ENCODE data around the gene ETS2.
A peak's percentile ranks its signal among the peaks of the same experiment; 100 is the strongest.

ETS2 gene

GRCh38 chr21:38839328-38840286 is 33.9 kb downstream of the ETS2 start:
- TF ChIP-seq, protein P1, sequence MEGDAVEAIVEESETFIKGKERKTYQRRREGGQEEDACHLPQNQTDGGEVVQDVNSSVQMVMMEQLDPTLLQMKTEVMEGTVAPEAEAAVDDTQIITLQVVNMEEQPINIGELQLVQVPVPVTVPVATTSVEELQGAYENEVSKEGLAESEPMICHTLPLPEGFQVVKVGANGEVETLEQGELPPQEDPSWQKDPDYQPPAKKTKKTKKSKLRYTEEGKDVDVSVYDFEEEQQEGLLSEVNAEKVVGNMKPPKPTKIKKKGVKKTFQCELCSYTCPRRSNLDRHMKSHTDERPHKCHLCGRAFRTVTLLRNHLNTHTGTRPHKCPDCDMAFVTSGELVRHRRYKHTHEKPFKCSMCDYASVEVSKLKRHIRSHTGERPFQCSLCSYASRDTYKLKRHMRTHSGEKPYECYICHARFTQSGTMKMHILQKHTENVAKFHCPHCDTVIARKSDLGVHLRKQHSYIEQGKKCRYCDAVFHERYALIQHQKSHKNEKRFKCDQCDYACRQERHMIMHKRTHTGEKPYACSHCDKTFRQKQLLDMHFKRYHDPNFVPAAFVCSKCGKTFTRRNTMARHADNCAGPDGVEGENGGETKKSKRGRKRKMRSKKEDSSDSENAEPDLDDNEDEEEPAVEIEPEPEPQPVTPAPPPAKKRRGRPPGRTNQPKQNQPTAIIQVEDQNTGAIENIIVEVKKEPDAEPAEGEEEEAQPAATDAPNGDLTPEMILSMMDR (IDR thresholded peaks at IDR 0.05; ENCODE audit: poor library complexity, severe bottlenecking) = no peak
- Histone ChIP-seq H3K27me3 (ENCODE audit: insufficient read depth, poor library complexity, severe bottlenecking) (no peaks in the 10 kb centered on the region), H3K9me3 (ENCODE audit: severe bottlenecking) (no peaks in the 10 kb centered on the region), H3K27ac (ENCODE audit: poor library complexity, severe bottlenecking) (peak overlapping the region; percentile 98), H3K4me1 (ENCODE audit: insufficient read depth, poor library complexity, severe bottlenecking) (peaks cover 36% of the 10 kb centered on the region), H3K4me3 (ENCODE audit: severe bottlenecking) (no peak overlapping the region), H3K36me3 (ENCODE audit: low read depth) (no peaks in the 10 kb centered on the region)
- ATAC-seq (ENCODE audit: low read depth) (peak; percentile 93), DNase-seq (ENCODE audit: low spot score) (no peak)

- Histone ChIP-seq H3K27me3 (ENCODE audit: insufficient read depth, poor library complexity, severe bottlenecking) (no peaks in the 10 kb centered on the region), H3K9me3 (ENCODE audit: severe bottlenecking) (no peaks in the 10 kb centered on the region), H3K36me3 (ENCODE audit: low read depth) (no peaks in the 10 kb centered on the region), H3K27ac (ENCODE audit: poor library complexity, severe bottlenecking) (peak overlapping the region; percentile 98), H3K4me3 (ENCODE audit: severe bottlenecking) (no peak overlapping the region), H3K4me1 (ENCODE audit: insufficient read depth, poor library complexity, severe bottlenecking) (peaks cover 36% of the 10 kb centered on the region)
- TF ChIP-seq, protein P1 (IDR thresholded peaks at IDR 0.05; ENCODE audit: poor library complexity, severe bottlenecking) = no peak
- no peak for ATAC-seq (ENCODE audit: low read depth)
- no peak for DNase-seq (ENCODE audit: low spot score)
These were observed 34.9 kb downstream of the ETS2 start for GRCh38 chr21:38840456-38841300.

DNA sequence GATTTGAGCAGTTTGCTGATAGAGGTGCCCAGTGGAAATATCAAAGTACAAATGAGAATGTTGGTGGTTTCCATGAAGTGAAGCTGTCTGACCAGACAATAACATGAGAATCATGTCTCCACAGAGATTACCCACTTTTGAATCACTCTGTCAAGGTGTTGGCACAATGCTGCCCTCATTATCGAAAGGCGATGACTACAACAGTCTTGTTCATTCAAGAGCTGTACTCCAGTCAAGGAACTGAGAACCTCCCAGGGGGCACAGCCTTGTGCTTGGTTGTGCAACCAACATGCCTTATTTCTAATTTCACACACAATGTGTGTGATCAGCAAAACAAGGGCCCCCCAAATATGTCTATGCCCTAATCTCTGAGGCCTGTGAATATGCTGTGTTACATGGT is 35.7 kb downstream of the ETS2 start:
- H3K4me3 ChIP-seq (ENCODE audit: severe bottlenecking) = no peak overlapping the region
- DNase-seq (ENCODE audit: low spot score) = no peak
- TF ChIP-seq, protein P1 (IDR thresholded peaks at IDR 0.05; ENCODE audit: poor library complexity, severe bottlenecking) = no peak
- no peaks in the 10 kb centered on the region for H3K36me3 ChIP-seq (ENCODE audit: low read depth)
- ATAC-seq (ENCODE audit: low read depth) = no peak
- H3K9me3 ChIP-seq (ENCODE audit: severe bottlenecking) = no peaks in the 10 kb centered on the region
- H3K27me3 ChIP-seq (ENCODE audit: insufficient read depth, poor library complexity, severe bottlenecking) = no peaks in the 10 kb centered on the region
- peaks cover 36% of the 10 kb centered on the region for H3K4me1 ChIP-seq (ENCODE audit: insufficient read depth, poor library complexity, severe bottlenecking)
- H3K27ac ChIP-seq (ENCODE audit: poor library complexity, severe bottlenecking) = no peak overlapping the region

DNA sequence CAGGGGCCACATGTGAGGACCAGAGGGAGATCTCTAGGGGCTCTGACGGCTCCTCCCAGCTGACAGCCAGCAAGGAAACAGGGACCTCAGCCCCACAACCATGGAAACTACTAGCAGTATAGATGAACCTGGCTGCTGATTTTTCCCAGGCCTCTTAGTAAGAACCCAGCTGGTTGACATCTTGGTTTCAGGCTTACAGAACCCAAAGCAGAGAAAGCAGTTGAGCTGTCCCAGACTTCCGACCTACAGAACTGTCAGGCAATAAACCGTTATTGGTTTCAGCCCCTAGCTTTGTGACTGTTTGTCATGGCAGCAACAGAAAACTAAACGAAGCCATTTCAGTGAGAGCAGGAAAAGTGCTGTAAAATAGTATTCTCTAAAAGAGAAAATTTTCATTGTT is 36.4 kb downstream of the ETS2 start:
- DNase-seq (ENCODE audit: low spot score) (no peak), ATAC-seq (ENCODE audit: low read depth) (no peak)
- Histone ChIP-seq H3K27me3 (ENCODE audit: insufficient read depth, poor library complexity, severe bottlenecking) (no peaks in the 10 kb centered on the region), H3K36me3 (ENCODE audit: low read depth) (no peaks in the 10 kb centered on the region), H3K4me1 (ENCODE audit: insufficient read depth, poor library complexity, severe bottlenecking) (peaks cover 36% of the 10 kb centered on the region), H3K27ac (ENCODE audit: poor library complexity, severe bottlenecking) (no peak overlapping the region), H3K4me3 (ENCODE audit: severe bottlenecking) (no peak overlapping the region), H3K9me3 (ENCODE audit: severe bottlenecking) (no peaks in the 10 kb centered on the region)
- TF ChIP-seq, protein P1 (IDR thresholded peaks at IDR 0.05; ENCODE audit: poor library complexity, severe bottlenecking) = no peak
